Endothelial cell of umbilical vein (primary cell): ENCODE data around the gene GALNT12.

Experiments
- EZH2 ChIP-seq: IDR thresholded peaks from 2 replicates; pipeline ENCODE4 v1.6.1; 2012; ENCODE audit warnings: borderline replicate concordance, low read depth, mild to moderate bottlenecking, moderate library complexity, low read length, inconsistent platforms; ENCODE audit not compliant: severe bottlenecking
- FOS ChIP-seq: IDR thresholded peaks from 2 replicates; pipeline ENCODE4 v1.6.1; 2011; ENCODE audit warnings: mild to moderate bottlenecking, low read length, moderate library complexity, borderline replicate concordance; ENCODE audit not compliant: insufficient read depth
- POLR2A ChIP-seq: IDR thresholded peaks from 2 replicates; pipeline ENCODE4 v1.6.1; 2012; ENCODE audit warnings: low read depth, mild to moderate bottlenecking, control low read depth, low read length
- POLR2AphosphoS5 ChIP-seq: IDR thresholded peaks from 2 replicates; pipeline ENCODE4 v1.6.1; 2012; ENCODE audit warnings: low read depth, mild to moderate bottlenecking, control low read depth, low read length, moderate library complexity; ENCODE audit not compliant: insufficient read depth
- TF ChIP-seq, protein P1 (sequence below), 2 donors: IDR thresholded peaks; 1 replicate in 1 of 2; 2 replicates in 1 of 2; pipeline ENCODE4 v1.5.1; 2011; ENCODE audit warnings: low read length in 2 of 2, mild to moderate bottlenecking in 2 of 2, moderate library complexity in 2 of 2, control low read depth in 1 of 2, inconsistent platforms in 1 of 2, low read depth in 1 of 2; ENCODE audit not compliant: insufficient read depth in 1 of 2; ENCODE audit errors: extremely low read depth in 1 of 2

DNA sequence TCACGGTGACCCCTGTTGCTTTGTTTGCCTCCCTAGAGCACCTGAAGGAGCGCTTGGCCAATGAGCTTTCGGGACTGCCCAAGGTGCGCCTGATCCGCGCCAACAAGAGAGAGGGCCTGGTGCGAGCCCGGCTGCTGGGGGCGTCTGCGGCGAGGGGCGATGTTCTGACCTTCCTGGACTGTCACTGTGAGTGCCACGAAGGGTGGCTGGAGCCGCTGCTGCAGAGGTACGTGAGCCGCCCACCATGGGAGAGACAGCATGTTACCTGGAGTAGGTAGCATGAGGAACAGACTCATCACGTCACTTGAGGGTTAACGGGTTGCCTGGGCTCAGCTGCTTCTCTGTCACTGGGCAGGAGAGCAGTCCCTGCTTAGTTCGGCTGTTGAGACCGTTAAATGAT is 19.2 kb downstream of the GALNT12 start:
- TF ChIP-seq, protein P1, sequence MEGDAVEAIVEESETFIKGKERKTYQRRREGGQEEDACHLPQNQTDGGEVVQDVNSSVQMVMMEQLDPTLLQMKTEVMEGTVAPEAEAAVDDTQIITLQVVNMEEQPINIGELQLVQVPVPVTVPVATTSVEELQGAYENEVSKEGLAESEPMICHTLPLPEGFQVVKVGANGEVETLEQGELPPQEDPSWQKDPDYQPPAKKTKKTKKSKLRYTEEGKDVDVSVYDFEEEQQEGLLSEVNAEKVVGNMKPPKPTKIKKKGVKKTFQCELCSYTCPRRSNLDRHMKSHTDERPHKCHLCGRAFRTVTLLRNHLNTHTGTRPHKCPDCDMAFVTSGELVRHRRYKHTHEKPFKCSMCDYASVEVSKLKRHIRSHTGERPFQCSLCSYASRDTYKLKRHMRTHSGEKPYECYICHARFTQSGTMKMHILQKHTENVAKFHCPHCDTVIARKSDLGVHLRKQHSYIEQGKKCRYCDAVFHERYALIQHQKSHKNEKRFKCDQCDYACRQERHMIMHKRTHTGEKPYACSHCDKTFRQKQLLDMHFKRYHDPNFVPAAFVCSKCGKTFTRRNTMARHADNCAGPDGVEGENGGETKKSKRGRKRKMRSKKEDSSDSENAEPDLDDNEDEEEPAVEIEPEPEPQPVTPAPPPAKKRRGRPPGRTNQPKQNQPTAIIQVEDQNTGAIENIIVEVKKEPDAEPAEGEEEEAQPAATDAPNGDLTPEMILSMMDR (IDR thresholded peaks at IDR 0.05; ENCODE audit: extremely low read depth in 1 of 2, insufficient read depth in 1 of 2, low read depth in 1 of 2, low read length in 2 of 2) = no peak
- no peak for TF ChIP-seq POLR2AphosphoS5
- no peak for TF ChIP-seq POLR2A
- no peak for TF ChIP-seq EZH2
- no peak for TF ChIP-seq FOS
